HepG2 (cell line): Measurements from ENCODE around the gene GIPC1. TPM values are rescaled to one million over a fixed set of nuclear protein-coding genes. Genes with fewer than 3 reads are reported as not detected.

Source experiments
- ARID4A ChIP-seq: sonication (generic); formaldehyde crosslinking; IDR thresholded peaks from 2 replicates; pipeline ENCODE4 v1.5.0; 2020; ENCODE audit warnings: mild to moderate bottlenecking, missing genetic modification reagents, borderline replicate concordance
- HMGA1 ChIP-seq: sonication (generic); formaldehyde crosslinking; conservative IDR thresholded peaks from 2 replicates; pipeline ENCODE4 v1.4.0; 2020; ENCODE audit warnings: missing genetic modification reagents
- MATR3 ChIP-seq: sonication (generic); formaldehyde crosslinking; IDR thresholded peaks from 2 replicates; pipeline ENCODE4 v1.4.0; 2020; ENCODE audit warnings: missing genetic modification reagents
- SIN3A ChIP-seq: IDR thresholded peaks from 2 replicates; pipeline ENCODE4 v1.6.1; 2011; ENCODE audit warnings: low read depth, mild to moderate bottlenecking, control low read depth, low read length, borderline replicate concordance
- SIX4 ChIP-seq: sonication (generic); formaldehyde crosslinking; IDR thresholded peaks from 2 replicates; pipeline ENCODE4 v1.4.0; 2020; ENCODE audit warnings: missing genetic modification reagents
- SOX6 ChIP-seq, 2 experiments: fragments of 450-650 bp in 1 of 2; sonication (generic) in 1 of 2; formaldehyde crosslinking in 1 of 2; IDR thresholded peaks; 2 replicates each; pipeline versions ENCODE4 v1.4.0 to v1.6.1; 2017 to 2020; ENCODE audit warnings: antibody characterized with exemption in 1 of 2, mild to moderate bottlenecking in 1 of 2, missing genetic modification reagents in 1 of 2
- SP5 ChIP-seq: IDR thresholded peaks from 2 replicates; pipeline ENCODE4 v1.6.1; 2016; ENCODE audit warnings: low read depth, borderline replicate concordance
- SYNCRIP ChIP-seq: fragments of 200-400 bp; formaldehyde crosslinking; IDR thresholded peaks from 2 replicates; pipeline ENCODE4 v1.6.1; 2018; ENCODE audit warnings: mild to moderate bottlenecking, low read depth, low read length; ENCODE audit not compliant: insufficient read depth
- ZFP36L2 ChIP-seq: sonication (generic); formaldehyde crosslinking; IDR thresholded peaks from 2 replicates; pipeline ENCODE4 v1.4.0; 2020; ENCODE audit warnings: missing genetic modification reagents
- ZNF329 ChIP-seq: sonication (generic); formaldehyde crosslinking; IDR thresholded peaks from 2 replicates; pipeline ENCODE4 v1.9.0; 2021; ENCODE audit warnings: low read depth, mild to moderate bottlenecking, missing genetic modification reagents
- polyA plus RNA-seq, 8 experiments: library from polyadenylated mRNA; depleted of rRNA in 3 of 8; stranded (reverse) in 7 of 8; unstranded in 1 of 8; fragments of >200 nt; fragmentation: Illumina TruSeq in 4 of 8; extraction: Trizol in 4 of 8; gene quantifications; 2 replicates each; pipeline versions ENCODE4 v1.2.1 to v1.2.3, GENCODE V29; 2011 to 2016; ENCODE audit warnings: low read depth in 4 of 8, missing spikeins in 1 of 8, mixed read lengths in 1 of 8; ENCODE audit not compliant: insufficient read depth in 1 of 8
- total RNA-seq, 5 experiments: library from RNA; depleted of rRNA; stranded (reverse); fragments of >200 nt; fragmentation: Illumina TruSeq; extraction: Trizol; gene quantifications; 2 replicates each; pipeline ENCODE4 v1.2.3, GENCODE V29; 2016; ENCODE audit warnings: low read depth in 1 of 5
- TF ChIP-seq, protein P1 (sequence below): sonication (generic); formaldehyde crosslinking; IDR thresholded peaks from 2 replicates; pipeline ENCODE4 v1.4.0; 2020; ENCODE audit warnings: missing genetic modification reagents, borderline replicate concordance
- TF ChIP-seq, protein P2 (sequence below): sonication (generic); formaldehyde crosslinking; IDR thresholded peaks from 2 replicates; pipeline ENCODE4 v1.8.1; 2023; ENCODE audit warnings: missing genetic modification reagents, mild to moderate bottlenecking, borderline replicate concordance
- TF ChIP-seq, protein P3 (sequence below): sonication (generic); formaldehyde crosslinking; IDR thresholded peaks from 2 replicates; pipeline ENCODE4 v1.4.0; 2020; ENCODE audit warnings: missing genetic modification reagents
- TF ChIP-seq, protein P4 (sequence below), 2 experiments: sonication (generic) in 1 of 2; formaldehyde crosslinking in 1 of 2; IDR thresholded peaks; 2 replicates each; pipeline versions ENCODE4 v1.4.0 to v1.6.1; 2018 to 2020; ENCODE audit warnings: missing genetic modification reagents in 2 of 2, borderline replicate concordance in 1 of 2, low read depth in 1 of 2, mild to moderate bottlenecking in 1 of 2, missing biosample characterization in 1 of 2
- TF ChIP-seq, protein P5 (sequence below): IDR thresholded peaks from 2 replicates; pipeline ENCODE4 v1.6.1; 2012; ENCODE audit warnings: inconsistent platforms

The GIPC1 gene
- total and polyA plus RNA-seq, 2 of the 13 experiments (the other 11 are each of a cell fraction or from before 2014, with no cell fraction given): 27.1 to 48.1 TPM

DNA sequence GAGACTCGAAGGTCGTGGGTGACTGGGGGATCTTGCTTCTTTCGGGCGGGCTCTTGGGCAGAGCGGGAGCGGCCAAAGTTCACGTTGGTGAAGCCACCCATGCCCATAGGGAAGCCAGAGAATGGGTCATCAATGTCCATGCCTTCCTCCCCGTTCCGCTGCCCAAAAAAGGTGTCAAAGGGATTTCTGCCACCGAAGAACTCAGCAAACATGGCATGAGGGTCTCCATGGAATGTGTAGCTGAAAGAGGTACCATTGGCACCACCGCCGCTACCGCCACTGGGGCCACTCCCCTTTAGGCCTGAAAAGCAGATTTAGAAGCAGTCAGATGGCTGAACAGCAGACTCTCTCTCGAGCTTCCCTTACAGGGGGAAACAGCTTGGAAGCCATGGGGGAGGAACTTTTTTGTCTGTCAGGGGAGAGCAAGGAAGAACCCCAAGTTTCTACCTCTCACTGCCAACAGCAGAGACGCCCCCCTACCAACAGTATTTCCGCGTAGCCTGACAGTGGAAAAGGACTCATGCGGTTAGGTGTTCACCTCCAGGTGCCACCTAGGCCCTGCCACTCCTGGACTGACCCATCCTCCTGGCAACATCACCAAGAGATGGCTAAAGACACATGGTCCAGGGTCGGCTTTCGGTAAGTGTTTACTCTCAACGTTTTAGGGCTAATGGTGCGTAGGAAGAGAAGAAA is 21.0 kb upstream of the GIPC1 start (continued):
- TF ChIP-seq, protein P1, sequence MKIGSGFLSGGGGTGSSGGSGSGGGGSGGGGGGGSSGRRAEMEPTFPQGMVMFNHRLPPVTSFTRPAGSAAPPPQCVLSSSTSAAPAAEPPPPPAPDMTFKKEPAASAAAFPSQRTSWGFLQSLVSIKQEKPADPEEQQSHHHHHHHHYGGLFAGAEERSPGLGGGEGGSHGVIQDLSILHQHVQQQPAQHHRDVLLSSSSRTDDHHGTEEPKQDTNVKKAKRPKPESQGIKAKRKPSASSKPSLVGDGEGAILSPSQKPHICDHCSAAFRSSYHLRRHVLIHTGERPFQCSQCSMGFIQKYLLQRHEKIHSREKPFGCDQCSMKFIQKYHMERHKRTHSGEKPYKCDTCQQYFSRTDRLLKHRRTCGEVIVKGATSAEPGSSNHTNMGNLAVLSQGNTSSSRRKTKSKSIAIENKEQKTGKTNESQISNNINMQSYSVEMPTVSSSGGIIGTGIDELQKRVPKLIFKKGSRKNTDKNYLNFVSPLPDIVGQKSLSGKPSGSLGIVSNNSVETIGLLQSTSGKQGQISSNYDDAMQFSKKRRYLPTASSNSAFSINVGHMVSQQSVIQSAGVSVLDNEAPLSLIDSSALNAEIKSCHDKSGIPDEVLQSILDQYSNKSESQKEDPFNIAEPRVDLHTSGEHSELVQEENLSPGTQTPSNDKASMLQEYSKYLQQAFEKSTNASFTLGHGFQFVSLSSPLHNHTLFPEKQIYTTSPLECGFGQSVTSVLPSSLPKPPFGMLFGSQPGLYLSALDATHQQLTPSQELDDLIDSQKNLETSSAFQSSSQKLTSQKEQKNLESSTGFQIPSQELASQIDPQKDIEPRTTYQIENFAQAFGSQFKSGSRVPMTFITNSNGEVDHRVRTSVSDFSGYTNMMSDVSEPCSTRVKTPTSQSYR (CRISPR knock-in tag): no peak
- TF ChIP-seq ARID4A (CRISPR knock-in tag): peak; percentile 42; the same call in 1 of the 2 replicates
- TF ChIP-seq SYNCRIP: no peak
- no peak for TF ChIP-seq SIX4 (CRISPR knock-in tag)
- no peak for TF ChIP-seq SOX6 (IDR thresholded peaks at IDR 0.05)
- no peak for TF ChIP-seq SOX6 (CRISPR knock-in tag; IDR thresholded peaks at IDR 0.05)
- no peak for TF ChIP-seq ZFP36L2 (CRISPR knock-in tag)
- TF ChIP-seq, protein P2, sequence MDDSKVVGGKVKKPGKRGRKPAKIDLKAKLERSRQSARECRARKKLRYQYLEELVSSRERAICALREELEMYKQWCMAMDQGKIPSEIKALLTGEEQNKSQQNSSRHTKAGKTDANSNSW (CRISPR knock-in tag): no peak
- TF ChIP-seq, protein P3, sequence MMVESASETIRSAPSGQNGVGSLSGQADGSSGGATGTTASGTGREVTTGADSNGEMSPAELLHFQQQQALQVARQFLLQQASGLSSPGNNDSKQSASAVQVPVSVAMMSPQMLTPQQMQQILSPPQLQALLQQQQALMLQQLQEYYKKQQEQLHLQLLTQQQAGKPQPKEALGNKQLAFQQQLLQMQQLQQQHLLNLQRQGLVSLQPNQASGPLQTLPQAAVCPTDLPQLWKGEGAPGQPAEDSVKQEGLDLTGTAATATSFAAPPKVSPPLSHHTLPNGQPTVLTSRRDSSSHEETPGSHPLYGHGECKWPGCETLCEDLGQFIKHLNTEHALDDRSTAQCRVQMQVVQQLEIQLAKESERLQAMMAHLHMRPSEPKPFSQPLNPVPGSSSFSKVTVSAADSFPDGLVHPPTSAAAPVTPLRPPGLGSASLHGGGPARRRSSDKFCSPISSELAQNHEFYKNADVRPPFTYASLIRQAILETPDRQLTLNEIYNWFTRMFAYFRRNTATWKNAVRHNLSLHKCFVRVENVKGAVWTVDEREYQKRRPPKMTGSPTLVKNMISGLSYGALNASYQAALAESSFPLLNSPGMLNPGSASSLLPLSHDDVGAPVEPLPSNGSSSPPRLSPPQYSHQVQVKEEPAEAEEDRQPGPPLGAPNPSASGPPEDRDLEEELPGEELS (CRISPR knock-in tag): no peak
- peak; percentile 14; the same call in 1 of the 2 replicates for TF ChIP-seq SIN3A
- TF ChIP-seq, protein P4, sequence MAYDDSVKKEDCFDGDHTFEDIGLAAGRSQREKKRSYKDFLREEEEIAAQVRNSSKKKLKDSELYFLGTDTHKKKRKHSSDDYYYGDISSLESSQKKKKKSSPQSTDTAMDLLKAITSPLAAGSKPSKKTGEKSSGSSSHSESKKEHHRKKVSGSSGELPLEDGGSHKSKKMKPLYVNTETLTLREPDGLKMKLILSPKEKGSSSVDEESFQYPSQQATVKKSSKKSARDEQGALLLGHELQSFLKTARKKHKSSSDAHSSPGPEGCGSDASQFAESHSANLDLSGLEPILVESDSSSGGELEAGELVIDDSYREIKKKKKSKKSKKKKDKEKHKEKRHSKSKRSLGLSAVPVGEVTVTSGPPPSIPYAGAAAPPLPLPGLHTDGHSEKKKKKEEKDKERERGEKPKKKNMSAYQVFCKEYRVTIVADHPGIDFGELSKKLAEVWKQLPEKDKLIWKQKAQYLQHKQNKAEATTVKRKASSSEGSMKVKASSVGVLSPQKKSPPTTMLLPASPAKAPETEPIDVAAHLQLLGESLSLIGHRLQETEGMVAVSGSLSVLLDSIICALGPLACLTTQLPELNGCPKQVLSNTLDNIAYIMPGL (CRISPR knock-in tag; IDR thresholded peaks at IDR 0.05; ENCODE audit: borderline replicate concordance in 1 of 2, low read depth in 1 of 2): 0 out of 4 replicates have a peak, but pooled peaks of 1 of the 2 experiments have one; percentile 9
- TF ChIP-seq SP5 (CRISPR knock-in tag): no peak
- TF ChIP-seq HMGA1 (CRISPR knock-in tag): no peak
- no peak for TF ChIP-seq MATR3 (CRISPR knock-in tag)
- TF ChIP-seq, protein P5, sequence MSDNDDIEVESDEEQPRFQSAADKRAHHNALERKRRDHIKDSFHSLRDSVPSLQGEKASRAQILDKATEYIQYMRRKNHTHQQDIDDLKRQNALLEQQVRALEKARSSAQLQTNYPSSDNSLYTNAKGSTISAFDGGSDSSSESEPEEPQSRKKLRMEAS: no peak
- 0 out of 2 replicates have a peak, but pooled peaks have one; percentile 29 for TF ChIP-seq ZNF329
